ENCODE measurements around the gene KIRREL3. TPM values are rescaled to one million over a fixed set of nuclear protein-coding genes. Genes with fewer than 3 reads are reported as not detected.

Gene KIRREL3
- total and polyA plus RNA-seq, 2 experiments from 2014 or later, result 16.1 to 35.6 TPM

DNA sequence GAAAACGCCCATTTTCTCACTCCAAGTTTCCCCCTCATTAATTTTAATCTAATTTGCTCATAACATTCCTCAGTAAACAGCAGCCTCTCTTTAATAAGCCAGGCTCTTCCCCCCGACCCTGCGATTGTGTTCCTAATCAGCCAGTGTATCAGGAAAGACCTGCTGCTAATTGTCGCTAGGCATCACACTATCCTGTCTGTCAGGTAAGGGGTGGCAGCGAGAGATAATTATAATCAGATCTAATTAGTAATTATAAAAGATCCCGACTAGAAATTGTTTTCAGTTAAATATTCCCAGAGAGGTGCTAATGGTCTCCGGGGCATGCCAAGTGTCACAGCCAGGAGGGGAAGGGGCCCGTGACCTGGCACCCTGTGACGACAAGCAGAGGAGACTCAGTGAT, 502.3 kb downstream of the KIRREL3 start:
- Histone ChIP-seq H3K9me2 (ENCODE audit: insufficient read depth) (no peaks in the 10 kb centered on the region), H4K20me1 (ENCODE audit: insufficient read depth) (no peaks in the 10 kb centered on the region), H2AFZ (no peak overlapping the region), H3K27me3 (replicated peaks; ENCODE audit: insufficient read depth) (no peaks in the 10 kb centered on the region), H3K4me2 (ENCODE audit: unreplicated experiment) (no peak overlapping the region), H3F3A (ENCODE audit: insufficient read depth) (no peaks in the 10 kb centered on the region), H3K27ac (no peak overlapping the region), H3K79me2 (ENCODE audit: insufficient read depth) (no peaks in the 10 kb centered on the region), H3K9me3 (ENCODE audit: low read depth) (no peaks in the 10 kb centered on the region), H3K4me3 (no peak overlapping the region), H3K9ac (no peak overlapping the region), H3K36me3 (ENCODE audit: low read depth) (no peaks in the 10 kb centered on the region), H3K4me1 (ENCODE audit: insufficient read depth) (peaks cover 3% of the 10 kb centered on the region; the same call in 1 of the 2 replicates)
- TF ChIP-seq EZH2 (IDR thresholded peaks at IDR 0.05; ENCODE audit: insufficient read depth, poor library complexity, severe bottlenecking), result no peak
- TF ChIP-seq EZH2phosphoT487 (IDR thresholded peaks at IDR 0.05; ENCODE audit: insufficient read depth, low read depth), result no peak
- in situ Hi-C loops (cut with MboI), result no loop called here
- no peak for DNase-seq
- 59 to 61% methylated on average over 9 of the region's 9 CpGs for WGBS, 2 experiments (ENCODE audit: low coverage in 1 of 2, low lambda C conversion rate in 2 of 2, missing lambda C conversion rate in 2 of 2)

DNA sequence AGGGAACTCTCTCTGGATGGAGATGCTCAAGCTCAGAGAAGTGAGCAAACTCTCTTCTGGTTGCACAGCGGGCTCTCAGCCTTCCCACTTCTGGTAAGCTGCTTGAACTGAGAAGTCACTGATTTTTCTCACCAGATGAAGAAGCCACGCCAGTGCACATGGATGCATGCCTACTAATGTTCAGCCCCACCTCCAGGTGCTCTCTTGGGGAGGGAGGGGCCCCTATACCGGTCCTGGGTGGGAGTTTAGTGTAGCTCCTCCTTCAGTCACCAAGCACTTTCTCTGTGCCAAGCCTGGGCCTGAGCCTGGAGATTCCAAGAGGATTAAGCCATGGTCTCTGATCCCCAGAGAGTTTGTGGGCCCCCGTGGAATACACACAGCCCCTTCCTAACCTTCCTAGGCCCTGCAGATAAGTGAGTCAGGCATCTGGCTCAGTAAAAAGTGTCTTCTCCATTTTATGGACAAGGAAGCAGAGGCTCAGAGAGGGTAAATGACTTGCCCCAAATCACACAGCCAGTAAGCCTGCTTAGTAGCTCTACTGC, 502.9 kb downstream of the KIRREL3 start:
- WGBS, 2 experiments (ENCODE audit: low coverage in 1 of 2, low lambda C conversion rate in 2 of 2, missing lambda C conversion rate in 2 of 2), result 46% methylated on average over 4 of the region's 4 CpGs
- Histone ChIP-seq H3K27me3 (replicated peaks; ENCODE audit: insufficient read depth) (no peaks in the 10 kb centered on the region), H3K36me3 (ENCODE audit: low read depth) (no peaks in the 10 kb centered on the region), H3K79me2 (ENCODE audit: insufficient read depth) (no peaks in the 10 kb centered on the region), H3K4me1 (ENCODE audit: insufficient read depth) (peaks cover 3% of the 10 kb centered on the region; the same call in 1 of the 2 replicates), H3K4me2 (ENCODE audit: unreplicated experiment) (no peak overlapping the region), H3F3A (ENCODE audit: insufficient read depth) (no peaks in the 10 kb centered on the region), H3K27ac (no peak overlapping the region), H3K9ac (no peak overlapping the region), H3K9me3 (ENCODE audit: low read depth) (no peaks in the 10 kb centered on the region), H3K4me3 (no peak overlapping the region), H4K20me1 (ENCODE audit: insufficient read depth) (no peaks in the 10 kb centered on the region), H2AFZ (no peak overlapping the region), H3K9me2 (ENCODE audit: insufficient read depth) (no peaks in the 10 kb centered on the region)
- in situ Hi-C loops (cut with MboI), result no loop called here
- DNase-seq, result peak; percentile 20
- TF ChIP-seq EZH2 (IDR thresholded peaks at IDR 0.05; ENCODE audit: insufficient read depth, poor library complexity, severe bottlenecking) (no peak), EZH2phosphoT487 (IDR thresholded peaks at IDR 0.05; ENCODE audit: insufficient read depth, low read depth) (no peak)

DNA sequence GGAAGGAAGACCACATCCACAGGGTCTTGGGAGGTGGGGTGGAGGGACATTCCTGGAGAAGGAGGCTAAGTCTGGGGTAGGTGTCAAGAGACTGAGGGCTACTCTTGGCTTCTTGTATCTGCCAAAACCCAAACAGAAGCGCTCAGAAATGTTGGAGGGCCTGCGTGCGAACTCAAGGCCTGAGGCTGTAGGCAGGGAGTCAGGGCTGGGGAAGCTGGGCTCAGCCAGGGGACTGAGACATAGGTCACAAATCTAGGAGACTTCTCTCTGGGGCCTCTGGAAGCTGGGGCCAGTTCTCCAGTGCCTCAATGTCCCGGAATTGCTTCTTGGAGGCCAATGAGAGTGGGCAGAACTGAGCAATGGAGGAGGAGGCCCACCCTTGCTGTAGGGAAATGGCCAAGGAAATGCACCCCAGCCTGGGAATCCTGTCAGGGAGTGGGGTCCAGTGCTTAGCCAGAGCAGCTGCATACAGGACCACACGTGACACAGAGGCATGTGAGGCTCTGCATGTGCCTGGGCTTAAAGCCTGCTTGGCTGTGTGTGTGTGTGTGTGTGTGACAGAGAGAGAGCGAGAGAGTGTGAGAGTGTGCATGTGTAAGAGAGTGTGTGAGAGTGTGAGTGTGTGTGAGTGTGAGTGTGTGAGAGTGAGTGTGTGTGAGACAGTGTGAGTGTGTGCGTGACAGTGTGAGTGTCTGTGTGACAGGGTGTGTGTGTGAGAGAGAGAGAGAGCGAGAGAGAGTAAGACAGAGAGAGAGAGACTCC, 503.8 kb downstream of the KIRREL3 start:
- no peak for TF ChIP-seq EZH2 (IDR thresholded peaks at IDR 0.05; ENCODE audit: insufficient read depth, poor library complexity, severe bottlenecking)
- Histone ChIP-seq H3K27me3 (replicated peaks; ENCODE audit: insufficient read depth) (no peaks in the 10 kb centered on the region), H3K9me3 (ENCODE audit: low read depth) (no peaks in the 10 kb centered on the region), H3K79me2 (ENCODE audit: insufficient read depth) (no peaks in the 10 kb centered on the region), H4K20me1 (ENCODE audit: insufficient read depth) (no peaks in the 10 kb centered on the region), H3K9me2 (ENCODE audit: insufficient read depth) (no peaks in the 10 kb centered on the region), H3F3A (ENCODE audit: insufficient read depth) (no peaks in the 10 kb centered on the region), H2AFZ (no peak overlapping the region), H3K4me2 (ENCODE audit: unreplicated experiment) (no peak overlapping the region), H3K27ac (no peak overlapping the region), H3K4me1 (ENCODE audit: insufficient read depth) (peaks cover 3% of the 10 kb centered on the region; the same call in 1 of the 2 replicates), H3K4me3 (no peak overlapping the region), H3K36me3 (ENCODE audit: low read depth) (no peaks in the 10 kb centered on the region), H3K9ac (no peak overlapping the region)
- in situ Hi-C loops (cut with MboI), result no loop called here
- DNase-seq, result no peak
- WGBS, 2 experiments (ENCODE audit: low coverage in 1 of 2, low lambda C conversion rate in 2 of 2, missing lambda C conversion rate in 2 of 2), result 84 to 88% methylated on average over 8 of the region's 8 CpGs

DNA sequence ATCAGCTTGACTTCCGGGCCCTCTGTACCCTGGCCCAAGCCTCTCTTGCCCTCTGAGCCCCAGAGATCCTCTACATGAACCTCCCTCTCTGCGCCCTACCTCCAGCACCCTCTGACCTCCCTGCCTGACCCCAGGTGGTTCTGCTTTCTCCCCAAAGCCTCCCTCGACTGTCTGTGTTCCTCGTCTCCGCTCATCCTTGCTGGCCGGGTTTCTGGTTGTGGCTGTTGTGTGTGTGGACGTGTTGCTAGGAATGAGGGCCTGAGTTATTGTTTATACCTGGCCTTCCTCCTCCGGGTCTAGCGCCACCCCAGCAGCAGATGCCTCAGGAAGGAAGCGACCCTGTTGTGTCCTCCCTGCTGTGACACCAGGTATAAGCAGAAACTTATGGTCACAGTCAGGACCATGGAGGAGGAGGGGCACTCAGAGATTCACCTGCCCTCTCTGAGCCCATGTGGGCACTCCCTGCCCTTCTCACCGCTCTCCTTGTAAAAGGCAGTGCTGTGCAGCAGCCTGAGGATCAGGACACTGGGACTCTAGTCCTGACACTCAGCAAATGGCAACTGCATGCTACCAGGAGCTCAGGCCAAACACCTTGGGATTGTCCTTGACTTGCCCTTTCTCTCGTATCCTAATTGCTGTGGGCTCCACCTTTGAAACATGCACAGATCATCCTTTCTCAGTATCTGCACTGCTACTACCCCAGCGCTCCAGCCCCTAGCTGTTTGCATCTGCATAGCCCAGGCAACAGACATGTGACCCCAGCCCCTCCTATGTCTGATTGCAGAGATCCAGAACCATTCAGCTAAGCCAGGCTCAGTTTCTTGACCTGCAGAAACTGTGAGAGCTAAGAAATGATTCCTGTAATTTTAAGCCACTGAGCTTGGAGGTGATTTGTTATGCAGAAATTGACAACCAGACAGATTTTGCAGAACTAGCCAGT, 505.0 kb downstream of the KIRREL3 start:
- H3K4me2 ChIP-seq (ENCODE audit: unreplicated experiment), result no peak overlapping the region
- no peaks in the 10 kb centered on the region for H3K4me1 ChIP-seq (ENCODE audit: insufficient read depth)
- H3K36me3 ChIP-seq (ENCODE audit: low read depth), result no peaks in the 10 kb centered on the region
- no peaks in the 10 kb centered on the region for H3K9me3 ChIP-seq (ENCODE audit: low read depth)
- in situ Hi-C loops (cut with MboI), result no loop called here
- WGBS, 2 experiments (ENCODE audit: low coverage in 1 of 2, low lambda C conversion rate in 2 of 2, missing lambda C conversion rate in 2 of 2), result 91 to 93% methylated on average over 13 of the region's 13 CpGs
- H3K27me3 ChIP-seq (replicated peaks; ENCODE audit: insufficient read depth), result no peaks in the 10 kb centered on the region
- TF ChIP-seq EZH2phosphoT487 (IDR thresholded peaks at IDR 0.05; ENCODE audit: insufficient read depth, low read depth) (no peak), EZH2 (IDR thresholded peaks at IDR 0.05; ENCODE audit: insufficient read depth, poor library complexity, severe bottlenecking) (no peak)
- no peaks in the 10 kb centered on the region for H3K79me2 ChIP-seq (ENCODE audit: insufficient read depth)
- no peak for DNase-seq
- H4K20me1 ChIP-seq (ENCODE audit: insufficient read depth), result no peaks in the 10 kb centered on the region
- H3K9ac ChIP-seq, result no peak overlapping the region
- no peak overlapping the region for H3K27ac ChIP-seq
- no peak overlapping the region for H2AFZ ChIP-seq
- H3K4me3 ChIP-seq, result no peak overlapping the region
- no peaks in the 10 kb centered on the region for H3F3A ChIP-seq (ENCODE audit: insufficient read depth)
- no peaks in the 10 kb centered on the region for H3K9me2 ChIP-seq (ENCODE audit: insufficient read depth)
